ENCODE data around the gene PLA2G5.

- no peak for TF ChIP-seq CTCF (IDR thresholded peaks at IDR 0.05)
- no peak for TF ChIP-seq POLR2A (IDR thresholded peaks at IDR 0.05)
Measured at GRCh38 chr1:20087668-20088067, 17.7 kb downstream of the PLA2G5 start.

Measured in thyroid gland (tissue), 4 donors.